ENCODE data around the gene CA11. TPM values are rescaled to one million over a fixed set of nuclear protein-coding genes. Genes with fewer than 3 reads are reported as not detected.
"Not testable (repeated sequence)": the region's sequence is repeated elsewhere in the genome, so short reads cannot be mapped to it uniquely, and the experiment has no call there.

CA11 gene
- 9.6 TPM for total RNA-seq

DNA sequence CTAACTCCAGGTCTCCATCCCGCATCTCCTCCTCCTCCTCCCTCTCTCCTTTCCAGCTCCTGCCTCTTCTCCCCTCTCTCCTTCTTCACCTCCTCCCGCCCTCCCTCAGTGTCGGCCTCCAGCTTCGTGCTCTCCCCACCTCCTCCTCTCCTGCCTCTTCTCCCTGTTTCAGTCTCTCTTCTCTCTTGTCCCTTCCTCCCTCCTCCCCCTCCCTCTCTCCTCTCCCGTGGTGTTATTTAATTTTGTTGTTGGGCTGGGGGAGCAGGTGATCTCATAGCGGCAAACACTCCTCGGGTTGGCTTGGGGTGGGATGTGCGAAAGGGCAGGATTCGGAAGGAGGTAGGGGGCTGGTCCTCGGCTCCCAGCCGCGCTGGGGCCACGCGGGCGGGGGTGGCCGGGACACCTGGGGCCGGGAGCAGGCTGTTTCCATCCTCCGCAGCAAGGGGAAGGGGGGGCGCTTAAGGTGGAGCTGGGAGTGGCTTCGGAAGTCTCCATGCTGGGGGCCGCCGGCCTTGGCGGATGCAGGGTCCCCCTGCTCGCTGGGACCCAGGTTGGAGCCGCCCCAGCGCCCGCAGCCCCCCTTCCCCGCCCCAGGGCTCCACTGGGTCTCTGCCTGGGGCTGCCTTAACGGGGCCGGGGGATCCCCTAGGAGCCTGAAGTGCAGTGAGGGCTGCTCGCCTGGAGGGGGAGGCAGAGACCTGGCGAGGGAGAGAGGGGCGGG is at the start of gene CA11:
Gene CA11 (minus strand): TSS at position 187 of the 721 bp plus-strand sequence. CDS start 555 bp downstream, outside the sequence.
- peak; percentile 93 for DNase-seq (ENCODE audit: low spot score)

DNA sequence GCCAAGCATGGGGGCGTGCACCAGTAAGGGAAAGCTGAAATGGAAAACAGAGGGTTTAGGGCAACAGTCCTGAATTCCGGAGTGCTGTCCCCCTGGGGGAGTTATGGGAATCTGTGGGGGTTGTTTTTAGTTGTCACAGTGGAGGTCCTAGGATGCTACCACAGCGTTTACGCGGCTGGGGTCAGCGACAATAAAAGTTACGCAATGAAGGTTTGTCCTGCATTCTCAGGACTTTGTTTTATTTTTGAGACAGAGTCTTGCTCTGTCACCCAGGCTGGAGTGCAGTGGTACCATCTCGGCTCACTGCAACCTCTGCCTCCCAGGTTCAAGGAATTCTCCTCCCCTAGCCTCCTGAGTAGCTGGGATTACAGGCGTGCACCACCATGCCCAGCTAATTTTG is 47.6 kb upstream of the CA11 start:
- not testable (repeated sequence) for DNase-seq (ENCODE audit: low spot score)

- DNase-seq (ENCODE audit: low spot score), result no peak
These were observed 43.5 kb upstream of the CA11 start for GRCh38 chr19:48689449-48689848.

GRCh38 chr19:48687776-48688175 is 41.8 kb upstream of the CA11 start:
- no peak for DNase-seq (ENCODE audit: low spot score)

DNA sequence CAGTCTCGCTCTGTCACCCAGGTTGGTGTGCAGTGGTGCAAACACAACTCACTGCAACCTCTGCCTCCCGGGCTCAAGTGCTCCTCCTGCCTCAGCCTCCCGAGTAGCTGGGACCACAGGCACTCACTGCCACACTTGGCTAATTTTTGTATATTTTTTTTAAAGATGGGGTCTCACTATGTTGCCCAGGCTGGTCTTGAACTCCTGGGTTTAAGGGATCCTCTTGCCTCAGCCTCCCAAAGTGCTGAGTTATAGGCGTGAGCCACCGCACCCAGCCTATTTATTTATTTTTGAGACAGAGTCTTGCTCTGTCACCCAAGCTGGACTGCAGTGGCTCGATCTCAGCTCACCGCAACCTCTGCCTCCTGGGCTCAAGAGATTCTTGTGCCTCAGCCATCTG is 40.6 kb upstream of the CA11 start:
- not testable (repeated sequence) for DNase-seq (ENCODE audit: low spot score)

GRCh38 chr19:48686088-48686487 is 40.1 kb upstream of the CA11 start:
- no peak for DNase-seq (ENCODE audit: low spot score)

DNA sequence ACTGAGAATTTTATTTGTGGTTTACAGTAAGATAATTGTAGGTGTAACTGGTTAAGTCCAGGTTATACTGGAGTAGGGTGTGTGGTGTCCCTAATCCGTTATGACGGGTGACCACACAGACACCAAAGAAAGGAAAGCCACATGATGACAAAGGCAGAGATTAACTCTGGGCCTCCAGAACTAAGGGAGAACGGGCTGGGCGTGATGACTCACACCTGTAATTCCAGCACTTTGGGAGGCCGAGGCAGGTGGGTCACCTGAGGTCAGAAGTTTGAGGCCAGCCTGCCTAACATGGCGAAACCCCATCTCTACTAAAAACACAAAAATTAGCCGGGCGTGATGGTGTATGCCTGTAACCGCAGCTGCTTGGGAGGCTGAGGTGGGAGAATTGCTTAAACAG is 39.6 kb upstream of the CA11 start:
- DNase-seq (ENCODE audit: low spot score), result no peak

DNA sequence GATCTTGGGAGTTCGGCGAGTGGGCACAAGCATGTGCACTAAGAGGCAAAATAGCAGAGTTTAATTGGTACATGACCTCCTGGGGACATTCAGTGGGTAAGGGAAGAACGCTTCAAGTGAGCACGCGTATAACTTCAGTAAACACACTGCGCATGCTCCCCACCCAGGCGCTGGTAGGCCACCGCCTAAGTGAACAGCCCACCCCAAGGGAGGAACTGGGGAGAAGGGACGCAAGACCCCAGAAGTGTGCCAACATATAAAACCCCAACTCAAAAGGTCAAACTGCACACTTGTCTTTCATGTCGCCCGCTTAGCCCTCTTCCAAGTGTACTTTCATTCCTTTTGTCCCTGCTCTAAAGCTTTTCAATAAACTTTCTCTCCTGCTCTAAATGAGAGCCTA is 37.4 kb upstream of the CA11 start:
- no peak for DNase-seq (ENCODE audit: low spot score)

- no peak for DNase-seq (ENCODE audit: low spot score)
These were observed 35.1 kb upstream of the CA11 start for GRCh38 chr19:48681127-48681470.

GRCh38 chr19:48680436-48681126 is 34.6 kb upstream of the CA11 start:
- no peak for DNase-seq (ENCODE audit: low spot score)

- not testable (repeated sequence) for DNase-seq (ENCODE audit: low spot score)
These were observed 34.0 kb upstream of the CA11 start for GRCh38 chr19:48680006-48680405.

DNA sequence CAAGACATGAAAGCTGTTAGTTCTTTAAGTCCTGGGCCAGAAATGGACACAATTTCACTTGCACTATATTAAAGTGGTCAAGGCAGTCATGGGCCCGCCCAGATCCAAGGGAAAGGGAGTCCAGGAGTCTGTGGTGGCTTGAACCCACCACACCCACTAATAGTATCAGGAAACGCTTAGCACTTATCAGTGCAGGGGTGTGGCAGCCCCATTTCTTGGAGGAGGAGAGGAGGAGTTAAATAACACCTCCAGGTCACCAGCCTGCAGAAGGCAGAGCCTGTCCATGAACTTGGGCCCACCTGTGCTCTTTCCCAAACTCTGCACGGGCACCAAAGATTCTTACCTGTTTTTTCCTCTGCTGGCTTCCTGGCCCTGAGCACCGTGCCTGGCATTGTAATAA is 32.2 kb upstream of the CA11 start:
- DNase-seq (ENCODE audit: low spot score), result no peak

DNA sequence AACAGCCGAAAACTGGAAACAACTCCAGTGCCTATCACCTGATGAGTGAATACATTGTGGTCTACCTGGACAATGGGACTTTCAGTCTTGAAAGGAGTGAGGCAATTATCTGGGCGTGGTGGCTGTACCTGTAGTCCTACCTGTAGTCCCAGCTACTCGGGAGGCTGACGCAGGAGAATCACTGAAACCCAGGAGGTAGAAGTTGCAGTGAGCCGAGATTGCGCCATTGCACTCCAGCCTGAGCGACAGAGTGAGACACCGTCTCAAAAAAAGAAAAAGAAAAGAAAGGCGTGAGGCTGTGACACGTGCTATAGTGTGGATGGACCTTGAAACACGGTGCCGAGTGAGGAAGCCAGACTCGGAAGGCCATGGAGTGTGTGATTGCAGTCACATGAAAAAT is 30.9 kb upstream of the CA11 start:
- no peak for DNase-seq (ENCODE audit: low spot score)

DNA sequence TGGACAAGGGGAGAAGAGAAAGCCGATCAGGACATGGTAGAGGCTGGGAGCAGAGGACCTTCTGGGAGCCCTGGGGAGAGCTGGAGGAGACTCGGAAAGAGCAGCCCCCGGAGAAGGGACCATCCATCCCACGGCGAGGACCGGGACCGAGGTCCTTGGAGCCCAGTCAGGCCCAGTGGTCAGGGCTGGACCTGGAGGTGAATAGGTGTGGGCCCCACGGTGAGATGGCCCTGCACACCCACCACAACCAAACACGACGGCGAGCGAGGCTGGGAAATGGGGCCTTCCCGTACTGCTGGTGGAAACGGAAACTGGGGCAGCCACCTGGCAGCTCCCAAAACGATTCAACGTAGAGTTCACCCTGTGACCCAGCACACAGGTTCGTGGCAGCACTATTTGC is 30.5 kb upstream of the CA11 start:
- no peak for DNase-seq (ENCODE audit: low spot score)

DNA sequence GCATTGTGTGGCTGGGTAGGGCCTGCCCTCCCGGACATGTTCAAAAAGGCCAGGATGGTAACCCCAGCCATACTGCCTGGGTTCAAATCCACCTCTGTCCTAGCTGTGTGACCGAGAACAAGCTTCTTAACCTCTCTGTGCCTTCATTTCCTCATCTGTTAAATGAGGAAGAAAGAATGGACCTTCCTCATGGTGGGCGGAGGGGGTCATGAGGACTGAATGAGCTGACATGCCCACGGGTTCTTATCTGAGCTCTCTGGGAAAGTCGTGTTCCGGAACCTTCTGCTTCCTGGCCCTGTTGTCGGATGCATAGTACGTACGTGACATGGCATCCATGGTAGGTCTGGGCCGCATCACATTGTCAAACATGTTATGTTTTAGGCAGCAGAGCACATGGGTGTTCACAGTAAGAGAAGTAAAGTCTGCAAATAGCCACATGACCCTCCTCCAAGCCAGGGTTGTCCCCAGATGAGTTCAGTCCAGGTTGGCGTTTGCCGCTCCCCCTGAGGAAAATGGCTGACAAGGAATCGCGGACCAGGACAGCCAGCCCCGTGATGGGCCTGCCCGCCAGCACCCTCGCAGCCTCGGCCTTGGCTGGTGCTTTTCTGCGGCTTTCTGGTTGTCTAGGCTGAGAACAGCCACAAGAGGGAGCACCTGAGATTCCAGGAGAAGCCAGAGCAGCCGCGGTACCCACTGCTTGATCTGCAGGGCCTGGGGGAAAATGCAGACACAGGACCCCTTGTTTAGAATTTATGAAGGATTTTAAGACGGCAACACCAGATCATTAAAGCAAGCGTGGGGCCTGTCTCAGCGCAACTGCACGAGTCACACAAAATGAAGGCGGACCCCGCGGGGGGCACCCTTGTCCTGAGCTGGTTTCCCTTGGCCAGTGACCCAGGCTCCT is 29.2 kb upstream of the CA11 start:
- peak; percentile 82 for DNase-seq (ENCODE audit: low spot score)

DNA sequence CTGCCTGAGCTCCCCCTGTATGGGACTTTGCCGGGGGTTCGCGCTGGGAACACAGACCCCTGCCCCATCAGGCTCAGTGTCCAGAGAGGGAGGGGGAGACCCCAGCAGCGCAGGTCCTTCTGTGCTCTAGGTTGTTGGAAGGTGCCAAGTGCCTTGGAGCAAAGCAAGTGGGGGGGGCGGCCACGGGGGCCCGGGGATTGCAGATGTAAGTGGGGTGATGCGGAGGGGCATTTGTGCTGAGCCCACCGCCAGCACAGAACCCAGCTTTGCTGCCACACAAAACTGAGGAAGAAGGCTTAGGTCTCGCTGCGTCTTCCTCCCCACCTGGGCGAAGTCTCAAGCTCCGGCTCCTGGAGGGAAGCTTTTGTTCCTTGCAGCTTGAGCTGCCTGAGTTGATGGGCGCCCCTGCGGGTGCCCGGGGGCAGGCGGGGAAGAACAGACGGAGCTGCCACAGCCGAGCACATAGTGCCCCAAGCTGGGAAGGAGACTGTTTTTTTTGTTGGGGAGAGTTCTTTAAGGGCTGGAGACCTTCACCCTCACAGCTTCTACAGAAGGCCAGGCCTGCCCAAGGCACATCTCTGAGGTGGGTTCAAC is 28.3 kb upstream of the CA11 start:
- no peak for DNase-seq (ENCODE audit: low spot score)

DNA sequence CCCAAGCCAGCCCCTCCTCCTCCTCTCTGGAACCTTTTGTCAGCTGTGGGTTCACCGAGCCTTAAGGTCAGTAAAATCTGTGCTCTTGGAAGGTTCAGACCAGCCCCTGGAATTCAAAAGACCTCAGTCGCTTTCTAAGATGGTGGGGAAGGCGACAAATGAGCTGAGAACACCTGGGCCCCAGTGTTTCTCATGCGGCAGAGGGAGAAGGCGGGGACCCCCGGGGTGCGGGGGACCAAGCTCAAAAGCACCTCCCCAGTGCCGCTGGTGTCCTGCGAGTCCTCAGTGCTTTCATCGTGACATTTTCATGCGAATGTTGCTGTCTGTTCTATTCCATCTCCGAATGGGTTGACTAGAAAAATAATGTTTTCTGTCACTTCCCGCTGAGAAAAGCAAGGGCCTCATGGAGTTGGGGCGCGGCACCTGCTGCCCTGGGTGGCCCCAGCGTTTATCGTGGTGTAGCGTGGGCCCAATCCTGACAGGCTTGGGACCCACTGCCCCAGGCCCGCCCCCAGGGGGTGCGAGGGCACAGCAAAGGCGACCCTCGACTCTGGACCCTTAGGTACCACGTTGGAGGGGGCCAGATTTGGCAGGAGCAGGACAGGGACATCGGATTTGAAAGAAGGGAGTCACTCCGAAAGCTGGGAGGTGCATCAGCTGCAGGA is 27.6 kb upstream of the CA11 start:
- no peak for DNase-seq (ENCODE audit: low spot score)

DNA sequence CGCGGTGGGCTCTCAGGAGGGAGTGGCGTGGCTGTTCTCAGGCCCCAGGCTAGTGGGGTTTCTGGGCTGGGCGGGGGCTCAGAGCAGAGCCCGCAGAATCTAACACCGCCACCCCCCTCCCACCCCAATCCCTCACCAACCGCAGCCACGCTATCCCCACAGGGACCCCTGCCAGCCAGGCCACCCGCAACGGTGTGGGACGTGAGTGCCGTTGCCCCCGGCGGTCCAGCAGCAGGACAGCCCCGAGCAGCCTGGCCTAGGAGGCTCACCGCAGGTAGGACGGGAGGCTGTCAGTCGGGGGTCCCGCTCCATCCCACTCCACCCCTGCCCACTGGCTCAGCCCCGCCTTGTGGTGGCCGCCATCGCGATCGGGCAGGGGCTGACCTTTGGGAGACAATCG is 27.0 kb upstream of the CA11 start, which contains the start of gene NTN5:
Gene NTN5 (minus strand): TSS at position 24 of the 400 bp plus-strand sequence. CDS start 2,031 bp downstream, outside the sequence.
- no peak for DNase-seq (ENCODE audit: low spot score)

GRCh38 chr19:48671446-48671995 is 25.5 kb upstream of the CA11 start:
- DNase-seq (ENCODE audit: low spot score), result no peak

DNA sequence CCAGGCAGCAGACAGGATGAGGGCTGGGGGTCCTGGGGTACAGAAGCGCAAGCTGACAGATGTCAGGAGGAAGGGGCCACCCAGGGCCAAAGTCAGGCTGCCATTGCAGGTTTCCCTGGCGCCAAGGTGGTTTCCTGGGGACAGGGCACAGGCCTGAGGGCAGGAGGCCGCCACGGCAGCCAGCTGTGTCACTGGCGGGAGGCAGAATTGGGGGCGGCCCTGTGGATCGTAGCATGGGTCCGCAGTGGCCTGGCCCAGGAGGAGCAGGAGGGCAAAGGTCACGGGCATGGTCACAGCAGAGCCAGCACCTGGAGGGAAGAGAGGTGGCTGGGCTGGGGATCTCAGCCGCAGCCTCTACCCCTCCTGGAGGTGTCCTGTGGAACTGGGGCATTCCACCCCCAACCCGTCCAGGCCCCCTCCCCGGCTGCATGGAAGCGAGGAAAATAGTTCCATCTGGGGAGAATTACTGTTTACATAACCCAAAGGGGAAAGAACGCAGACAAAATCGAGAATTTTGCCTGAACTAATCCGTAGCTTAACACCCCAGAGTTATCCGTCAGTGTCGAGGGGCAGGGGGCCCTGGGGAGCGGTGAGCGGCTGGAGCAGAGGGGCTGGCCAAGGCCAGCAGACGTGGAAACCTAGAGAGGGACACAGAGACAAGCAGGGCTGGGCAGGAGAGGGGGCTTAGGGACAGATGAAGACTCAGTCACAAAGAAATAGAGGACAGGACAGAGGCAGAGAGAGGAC is 24.9 kb upstream of the CA11 start:
- no peak for DNase-seq (ENCODE audit: low spot score)
